H7 (cell line): Measurements from ENCODE around the gene PDCL3. TPM values are rescaled to one million over a fixed set of nuclear protein-coding genes. Genes with fewer than 3 reads are reported as not detected.

Experiments used
- DNase-seq: peaks from one replicate; pipeline ENCODE4 v3.0.0; 2012
- H3K27me3 ChIP-seq: 2 replicates; pipeline ENCODE4 v1.6.0; 2011; ENCODE audit warnings: mild to moderate bottlenecking, low read length; ENCODE audit not compliant: control insufficient read depth, insufficient read depth
- H3K36me3 ChIP-seq: replicated peaks from 2 replicates; pipeline ENCODE4 v1.5.1; 2011; ENCODE audit warnings: low read length; ENCODE audit not compliant: control insufficient read depth, insufficient read depth
- H3K4me3 ChIP-seq: 2 replicates; pipeline ENCODE4 v1.5.1; 2011; ENCODE audit warnings: low read depth, mild to moderate bottlenecking, control low read depth, low read length, moderate library complexity; ENCODE audit not compliant: insufficient read depth
- total RNA-seq: library from RNA; depleted of rRNA; stranded (reverse); fragments of >200 nt; shearing (Covaris generic); gene quantifications from 2 replicates; pipeline ENCODE4 v1.2.3, GENCODE V29; 2014

Gene PDCL3
- total RNA-seq, 1 experiment from 2014 or later, result 14.2 TPM

DNA sequence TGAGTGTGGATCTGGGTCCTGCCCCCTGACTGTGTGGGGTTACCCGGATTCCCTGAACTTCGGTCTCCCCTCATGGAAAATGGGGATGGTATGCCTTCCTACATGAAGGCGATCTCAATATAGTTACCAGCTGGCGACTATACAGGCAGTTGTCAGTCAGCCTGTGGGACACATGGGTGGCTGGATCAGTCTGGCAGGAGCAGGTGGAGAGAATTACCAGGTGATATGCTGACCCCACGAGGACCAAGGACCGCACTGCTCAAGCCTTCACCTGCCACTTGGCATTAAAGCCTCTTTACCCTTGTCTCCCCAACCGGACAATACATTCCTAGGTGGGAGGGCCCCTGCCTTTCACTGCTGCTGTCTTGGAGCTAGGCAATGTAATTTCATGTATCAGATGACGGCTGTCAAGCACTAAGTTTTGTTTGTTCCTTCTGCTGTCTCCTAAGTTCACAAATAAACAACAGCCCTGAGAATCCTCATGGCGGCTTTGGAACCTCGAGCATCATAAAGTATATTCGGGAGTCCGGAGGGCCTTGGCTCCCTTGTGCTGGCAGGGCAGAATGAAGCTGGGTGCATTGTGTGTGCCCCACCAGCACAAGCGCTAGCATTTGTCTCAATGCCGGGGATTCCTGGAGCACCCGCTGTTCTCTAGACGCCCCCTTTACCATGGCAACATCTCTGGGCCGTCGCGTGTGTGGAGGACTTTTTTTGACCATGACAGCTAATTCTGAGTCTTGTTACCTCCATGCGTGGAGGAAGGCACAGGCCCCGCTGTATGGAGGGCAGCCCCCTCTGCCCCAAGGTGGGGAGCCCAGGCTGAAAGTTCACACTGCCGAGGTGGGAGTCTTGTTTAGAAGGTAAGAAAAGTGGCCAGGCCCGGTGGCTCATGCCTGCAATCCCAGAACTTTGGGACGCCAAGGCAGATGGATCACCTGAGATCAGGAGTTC, 48.6 kb downstream of the PDCL3 start:
- H3K36me3 ChIP-seq, result no peaks in the 10 kb centered on the region
- no peak for DNase-seq
- no peaks in the 10 kb centered on the region for H3K27me3 ChIP-seq
- H3K4me3 ChIP-seq, result no peak overlapping the region

DNA sequence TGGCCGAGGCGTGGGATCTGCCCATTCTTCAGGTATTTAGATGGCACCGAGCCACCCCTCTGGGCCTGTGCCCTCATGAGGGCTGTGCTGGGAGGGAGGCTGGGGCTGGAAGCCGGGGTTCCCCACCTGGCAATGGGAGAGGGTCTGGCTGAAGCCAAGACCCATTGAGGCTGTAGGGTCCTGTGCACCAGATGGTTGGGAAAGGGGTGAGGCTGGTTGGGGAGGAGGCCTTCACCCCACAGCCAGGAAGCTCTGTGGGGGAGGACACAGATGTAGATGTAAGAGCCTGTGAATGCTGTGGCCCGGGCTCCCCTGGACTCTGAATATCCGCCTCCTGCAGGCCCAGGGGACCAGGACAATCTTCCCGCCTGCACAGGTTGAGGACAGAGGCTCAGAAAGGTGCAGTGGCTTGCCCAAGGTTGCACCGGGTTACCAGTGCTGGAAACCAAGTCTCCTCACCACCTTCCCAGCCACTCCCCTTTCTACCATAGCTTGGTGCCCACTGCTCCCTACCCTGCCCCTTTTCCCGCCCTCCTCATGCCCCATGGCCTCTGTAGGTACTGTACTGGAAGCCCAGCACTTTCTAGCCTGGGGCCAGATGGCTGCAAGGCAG, 49.7 kb downstream of the PDCL3 start:
- no peak overlapping the region for H3K4me3 ChIP-seq
- H3K36me3 ChIP-seq, result no peaks in the 10 kb centered on the region
- DNase-seq, result no peak
- no peaks in the 10 kb centered on the region for H3K27me3 ChIP-seq

DNA sequence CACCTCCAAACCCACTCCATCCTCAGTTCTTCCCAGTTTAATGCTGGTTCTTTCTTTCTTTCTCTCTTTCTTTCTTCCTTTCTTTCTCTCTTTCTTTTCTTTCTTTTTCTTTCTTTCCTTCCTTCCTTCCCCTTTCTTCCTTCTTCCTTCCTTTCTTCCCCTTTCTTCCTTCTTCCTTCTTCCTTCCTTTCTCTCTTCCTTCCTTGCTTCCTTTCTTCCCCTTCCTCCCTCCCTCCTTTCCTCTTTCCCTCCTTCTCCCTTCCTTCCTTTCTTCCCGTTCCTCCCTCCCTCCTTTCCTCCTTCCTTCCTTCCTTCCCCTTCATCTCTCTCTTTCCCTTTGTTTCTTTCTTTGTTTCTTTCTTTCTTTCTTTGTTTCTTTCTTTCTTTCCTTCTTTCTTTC, 50.9 kb downstream of the PDCL3 start:
- no peaks in the 10 kb centered on the region for H3K27me3 ChIP-seq
- DNase-seq, result no peak
- no peak overlapping the region for H3K4me3 ChIP-seq
- no peaks in the 10 kb centered on the region for H3K36me3 ChIP-seq

DNA sequence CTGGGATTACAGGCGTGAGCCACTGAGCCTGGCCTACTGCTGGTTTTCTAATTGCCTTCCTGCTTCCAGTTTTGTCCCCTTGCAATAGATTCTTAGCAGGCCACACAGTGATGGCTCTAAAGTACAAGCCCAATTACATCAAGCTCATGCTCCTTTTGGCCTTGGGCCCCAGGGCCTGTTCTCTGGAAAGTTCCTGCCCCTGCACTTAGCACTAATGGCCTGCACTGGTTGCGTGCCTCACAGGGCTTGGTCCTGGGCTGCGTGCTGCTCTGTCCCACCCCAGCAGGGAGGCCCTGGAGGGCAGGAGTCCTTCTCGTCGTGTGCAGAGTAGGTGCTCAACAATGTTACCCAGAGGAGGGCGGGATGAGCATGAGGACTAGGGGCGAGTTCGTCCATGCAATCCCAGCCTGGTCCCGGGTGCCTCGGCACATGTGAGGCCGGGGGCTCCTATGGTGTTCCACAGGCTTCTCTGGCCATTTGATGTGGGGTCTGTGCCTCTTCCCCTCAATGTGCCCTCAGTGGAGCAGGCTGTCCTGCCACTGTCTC, 51.7 kb downstream of the PDCL3 start:
- DNase-seq, result no peak
- no peaks in the 10 kb centered on the region for H3K36me3 ChIP-seq
- H3K27me3 ChIP-seq, result no peaks in the 10 kb centered on the region
- H3K4me3 ChIP-seq, result no peak overlapping the region

DNA sequence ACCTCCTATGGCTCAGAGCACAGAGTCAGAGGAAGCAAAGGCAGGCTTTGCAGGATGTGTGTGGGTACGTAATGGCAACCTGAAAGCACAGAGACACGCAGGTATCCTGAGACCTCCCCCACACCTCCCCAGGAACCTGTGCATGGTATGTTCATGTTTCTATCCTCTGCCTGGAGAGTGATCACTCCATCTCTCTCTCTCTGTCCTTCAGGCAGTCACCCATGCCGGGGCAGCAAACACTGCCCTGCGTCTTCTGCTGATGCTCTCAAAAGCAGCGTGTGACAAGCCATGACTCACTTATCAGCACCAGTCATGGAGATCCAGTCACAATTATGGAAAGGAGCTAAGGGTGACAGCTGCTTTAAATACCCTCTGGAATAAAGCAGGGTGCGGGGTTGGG, 52.7 kb downstream of the PDCL3 start:
- Histone ChIP-seq H3K27me3 (no peaks in the 10 kb centered on the region), H3K4me3 (no peak overlapping the region), H3K36me3 (no peaks in the 10 kb centered on the region)
- no peak for DNase-seq

DNA sequence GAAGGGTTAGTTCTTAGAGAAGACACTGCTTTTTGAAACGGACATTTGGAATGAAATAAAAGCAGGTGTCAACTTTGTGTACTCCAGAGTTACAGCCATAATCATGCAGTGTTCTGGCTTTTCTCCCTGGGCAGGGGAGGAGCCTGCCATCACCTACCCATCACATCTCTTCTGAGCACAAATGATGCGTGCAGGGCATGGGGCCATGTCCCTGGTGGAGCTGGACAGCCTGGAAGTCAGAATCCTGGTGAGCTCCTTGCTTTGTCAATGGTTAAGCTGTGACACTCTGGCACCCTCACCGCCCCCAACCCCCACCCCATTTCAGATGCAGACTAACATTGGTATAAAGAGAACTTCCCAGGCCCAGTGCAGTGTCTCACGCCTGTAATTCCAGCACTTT, 53.1 kb downstream of the PDCL3 start:
- H3K4me3 ChIP-seq, result no peak overlapping the region
- H3K36me3 ChIP-seq, result no peaks in the 10 kb centered on the region
- no peak for DNase-seq
- H3K27me3 ChIP-seq, result no peaks in the 10 kb centered on the region

GRCh38 chr2:100616841-100617390, 54.1 kb downstream of the PDCL3 start:
- no peak for DNase-seq
- no peaks in the 10 kb centered on the region for H3K27me3 ChIP-seq
- no peaks in the 10 kb centered on the region for H3K36me3 ChIP-seq
- no peak overlapping the region for H3K4me3 ChIP-seq

DNA sequence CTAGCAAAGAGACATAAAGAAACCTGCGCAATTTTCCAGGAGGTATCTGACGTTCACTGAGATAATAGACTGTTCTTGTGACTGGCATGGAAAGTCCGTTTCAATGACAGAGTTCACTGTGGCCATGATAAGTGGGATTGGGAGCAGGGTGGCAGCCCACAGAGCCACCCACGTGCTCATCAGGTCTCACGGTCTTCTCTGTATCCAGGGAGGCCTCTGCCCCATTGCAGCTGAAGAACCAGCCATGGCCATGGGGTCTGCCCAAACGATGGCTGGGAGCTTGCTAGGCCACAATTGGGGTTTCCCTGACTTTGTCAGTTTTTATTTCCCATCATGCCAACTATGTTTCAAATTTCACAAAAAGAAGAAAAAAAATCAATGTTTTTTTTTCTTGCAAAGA, 57.2 kb downstream of the PDCL3 start:
- H3K4me3 ChIP-seq, result no peak overlapping the region
- H3K36me3 ChIP-seq, result no peaks in the 10 kb centered on the region
- no peak for DNase-seq
- no peaks in the 10 kb centered on the region for H3K27me3 ChIP-seq

DNA sequence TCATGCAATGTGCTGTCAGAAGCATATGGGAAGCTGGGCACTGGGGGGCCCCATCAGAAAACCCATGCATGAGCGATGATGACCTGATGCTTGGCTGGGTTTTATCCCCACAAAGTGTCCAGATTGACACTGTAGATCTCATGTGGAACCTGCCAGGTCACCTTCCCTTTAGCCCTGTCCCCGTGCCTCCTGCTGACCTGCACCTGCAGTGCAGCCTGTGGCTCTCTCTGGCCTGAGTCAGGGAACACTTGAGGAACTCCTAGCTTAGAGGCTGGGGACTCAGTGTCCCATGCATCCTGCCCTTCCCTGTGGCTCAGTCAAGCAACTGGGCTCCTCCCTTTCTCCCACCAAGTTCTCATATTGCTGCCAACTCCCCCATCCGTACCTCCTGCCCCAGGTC, 57.7 kb downstream of the PDCL3 start:
- DNase-seq, result no peak
- H3K4me3 ChIP-seq, result no peak overlapping the region
- H3K36me3 ChIP-seq, result no peaks in the 10 kb centered on the region
- no peaks in the 10 kb centered on the region for H3K27me3 ChIP-seq

DNA sequence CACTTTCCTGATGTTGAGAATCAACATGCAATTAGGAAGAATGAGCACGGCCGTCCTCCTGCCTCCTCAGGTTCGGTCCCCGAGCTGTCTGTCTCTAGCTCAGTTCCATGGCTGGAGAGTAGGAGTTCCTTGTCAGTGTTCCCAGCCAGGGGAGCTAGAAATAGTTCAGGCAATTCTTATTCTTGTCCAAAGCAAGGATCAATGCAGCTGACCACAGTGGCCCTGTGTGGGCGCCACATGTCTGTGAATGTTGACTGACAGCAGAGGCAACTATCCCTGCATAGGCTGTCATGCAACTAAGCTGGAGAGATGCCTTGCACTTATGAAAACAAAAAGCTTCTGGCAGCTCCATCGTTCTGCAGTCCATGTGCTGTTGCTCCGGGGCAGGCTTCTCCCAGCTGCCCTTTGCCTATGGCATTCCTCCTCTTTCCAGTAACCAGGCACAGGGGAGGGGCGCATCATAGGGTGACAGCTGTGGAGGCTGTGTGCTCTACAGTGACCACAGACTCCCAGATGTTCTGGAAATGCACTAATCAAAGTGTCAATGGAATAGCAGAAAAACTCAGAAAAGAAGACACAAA, 58.7 kb downstream of the PDCL3 start:
- Histone ChIP-seq H3K27me3 (no peaks in the 10 kb centered on the region), H3K4me3 (no peak overlapping the region), H3K36me3 (no peaks in the 10 kb centered on the region)
- DNase-seq, result no peak

GRCh38 chr2:100623033-100623715, 60.4 kb downstream of the PDCL3 start:
- H3K4me3 ChIP-seq, result no peak overlapping the region
- no peaks in the 10 kb centered on the region for H3K36me3 ChIP-seq
- no peaks in the 10 kb centered on the region for H3K27me3 ChIP-seq
- no peak for DNase-seq

DNA sequence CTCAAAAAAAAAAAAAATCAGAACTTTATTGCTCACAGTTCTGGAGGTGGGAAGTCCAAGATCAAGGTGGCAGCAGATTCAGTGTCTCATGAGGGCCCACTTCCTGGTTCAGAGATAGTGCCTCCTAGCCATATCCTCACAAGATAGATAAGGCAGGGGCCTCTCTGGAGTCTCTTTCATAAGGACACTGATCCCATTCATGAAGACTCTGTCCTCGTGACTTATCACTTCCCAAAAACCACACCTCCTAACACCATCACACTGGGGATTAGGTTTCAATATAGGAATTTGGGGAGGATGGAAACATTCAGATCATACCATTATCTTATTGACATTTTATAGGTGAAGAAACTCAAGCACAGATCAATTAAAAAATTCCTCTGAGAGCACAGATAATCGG, 61.1 kb downstream of the PDCL3 start:
- DNase-seq, result no peak
- Histone ChIP-seq H3K27me3 (no peaks in the 10 kb centered on the region), H3K4me3 (no peak overlapping the region), H3K36me3 (no peaks in the 10 kb centered on the region)

- Histone ChIP-seq H3K4me3 (no peak overlapping the region), H3K27me3 (no peaks in the 10 kb centered on the region), H3K36me3 (no peaks in the 10 kb centered on the region)
- no peak for DNase-seq
These were observed 61.7 kb downstream of the PDCL3 start for GRCh38 chr2:100624536-100624935.

DNA sequence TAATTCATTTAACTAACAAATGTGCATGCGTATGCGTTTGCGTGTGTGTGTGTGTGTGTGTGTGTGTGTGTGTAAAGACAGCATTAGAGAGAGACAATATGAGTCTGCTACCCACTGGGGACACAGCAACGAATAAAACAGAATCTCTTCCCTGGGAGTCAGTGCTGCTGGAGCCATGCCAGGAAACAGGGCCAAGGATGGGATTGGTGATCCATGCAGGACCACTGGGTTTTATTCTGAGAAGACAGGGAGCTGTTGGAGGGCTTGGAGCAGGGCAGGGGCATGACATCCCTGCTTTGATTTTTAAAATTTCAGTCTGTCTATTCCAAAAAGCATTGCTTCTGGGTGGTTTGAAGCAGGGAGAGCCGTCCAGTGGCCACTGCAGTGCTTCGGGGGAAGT, 62.9 kb downstream of the PDCL3 start:
- Histone ChIP-seq H3K4me3 (no peak overlapping the region), H3K36me3 (no peaks in the 10 kb centered on the region), H3K27me3 (no peaks in the 10 kb centered on the region)
- no peak for DNase-seq
